HepG2 (cell line): ENCODE results near the gene GMPPA. TPM values are rescaled to one million over a fixed set of nuclear protein-coding genes. Genes with fewer than 3 reads are reported as not detected.

Experiments used
- ATAC-seq: fragments of 200-7000 bp; cut with Tn5 transposase; 3 replicates; pipeline ENCODE4 v1.9.1; 2020; ENCODE audit warnings: mild to moderate bottlenecking, moderate library complexity
- BruUV-seq: library from RNA; stranded (reverse); fragments of 400-500 nt; replicated peaks from 2 replicates; lab custom pipeline; 2021; lab: Mats Ljungman, UMichigan
- CTCF ChIA-PET: fragments of 300-600 bp; formaldehyde crosslinking; extraction: SDS; loops from one replicate; lab custom pipeline; 2021; ENCODE audit warnings: low total read pairs, inconsistent platforms, low intra/inter-chr PET ratio; lab: Yijun Ruan, JAX
- POLR2A ChIA-PET: fragments of 350-600 bp; sonication (Branson Sonifier 250); formaldehyde crosslinking; loops from one replicate; lab custom pipeline; 2020; ENCODE audit warnings: antibody characterized with exemption, inconsistent platforms; lab: Yijun Ruan, JAX
- DNase-seq: peaks from one replicate; pipeline ENCODE4 v3.0.0-alpha.2; 2015; ENCODE audit warnings: low spot score
- FAIRE-seq: peaks from 3 replicates; lab custom pipeline; 2011; peaks lifted over from hg19 to GRCh38; lab: Jason Lieb, UNC
- H2AFZ ChIP-seq: one replicate; pipeline ENCODE4 v1.6.1; 2011; ENCODE audit warnings: low read length, inconsistent platforms
- H3K27ac ChIP-seq: fragments of 300-600 bp; 3 replicates; pipeline ENCODE4 v1.8.0; 2011; ENCODE audit warnings: mixed run types, mild to moderate bottlenecking, mixed read lengths, low read length, inconsistent platforms; ENCODE audit not compliant: insufficient read depth; ENCODE audit errors: extremely low read length
- H3K27me3 ChIP-seq, 2 experiments: fragments of 200-600 bp in 1 of 2; 2 replicates in 1 of 2; 3 replicates in 1 of 2; pipeline versions ENCODE4 v1.6.0 to v1.8.0; 2011; ENCODE audit warnings: low read length in 2 of 2, mild to moderate bottlenecking in 2 of 2, moderate library complexity in 2 of 2, inconsistent platforms in 1 of 2; ENCODE audit not compliant: insufficient read depth in 2 of 2, control insufficient read depth in 1 of 2
- H3K36me3 ChIP-seq, 2 experiments: fragments of 200-600 bp in 1 of 2; replicated peaks in 1 of 2; 2 replicates in 1 of 2; 3 replicates in 1 of 2; pipeline versions ENCODE4 v1.5.1 to v1.8.0; 2011; ENCODE audit warnings: low read length in 2 of 2, inconsistent platforms in 1 of 2; ENCODE audit not compliant: insufficient read depth in 2 of 2, control insufficient read depth in 1 of 2
- H3K4me1 ChIP-seq: 2 replicates; pipeline ENCODE4 v1.5.1; 2012; ENCODE audit warnings: low read length, inconsistent platforms; ENCODE audit not compliant: insufficient read depth
- H3K4me2 ChIP-seq: 2 replicates; pipeline ENCODE4 v1.6.0; 2011; ENCODE audit warnings: low read depth, low read length, inconsistent platforms
- H3K4me3 ChIP-seq, 3 experiments: fragments of 200-600 bp in 1 of 3; sonication (generic), shearing (Covaris generic) in 1 of 3; replicated peaks in 1 of 3; 2 replicates each; pipeline ENCODE4 v1.5.1; 2011 to 2016; ENCODE audit warnings: low read length in 3 of 3, inconsistent platforms in 2 of 3, low read depth in 2 of 3, mild to moderate bottlenecking in 2 of 3, control low read depth in 1 of 3, mixed read lengths in 1 of 3; ENCODE audit not compliant: insufficient read depth in 1 of 3
- H3K79me2 ChIP-seq: one replicate; pipeline ENCODE4 v1.6.1; 2011; ENCODE audit warnings: low read length, inconsistent platforms; ENCODE audit not compliant: insufficient read depth
- H3K9ac ChIP-seq: 2 replicates; pipeline ENCODE4 v1.6.0; 2011; ENCODE audit warnings: mild to moderate bottlenecking, low read depth, low read length, inconsistent platforms; ENCODE audit not compliant: insufficient read depth
- H3K9me3 ChIP-seq: 2 replicates; pipeline ENCODE4 v1.5.1; 2012; ENCODE audit warnings: mild to moderate bottlenecking, low read length
- H4K20me1 ChIP-seq: 2 replicates; pipeline ENCODE4 v1.6.0; 2011; ENCODE audit warnings: inconsistent platforms, mild to moderate bottlenecking, low read length, moderate library complexity; ENCODE audit not compliant: insufficient read depth
- BRF2 ChIP-seq: sonication (generic); formaldehyde crosslinking; IDR thresholded peaks from 2 replicates; pipeline ENCODE4 v1.8.1; 2022; ENCODE audit warnings: mild to moderate bottlenecking, missing genetic modification reagents
- ZNF263 ChIP-seq: sonication (generic); formaldehyde crosslinking; IDR thresholded peaks from 2 replicates; pipeline ENCODE4 v1.4.0; 2020; ENCODE audit warnings: missing genetic modification reagents
- ZNF337 ChIP-seq: sonication (generic); formaldehyde crosslinking; IDR thresholded peaks from 2 replicates; pipeline ENCODE4 v1.5.1; 2020; ENCODE audit warnings: missing genetic modification reagents, low read depth, mild to moderate bottlenecking, borderline replicate concordance
- ZNF430 ChIP-seq: sonication (generic); formaldehyde crosslinking; IDR thresholded peaks from 2 replicates; pipeline ENCODE4 v1.9.0; 2021; ENCODE audit warnings: mild to moderate bottlenecking, missing genetic modification reagents
- WGBS: methylation state at CpG from one replicate; pipeline ENCODE4 v1.1.6; 2017; ENCODE audit warnings: low lambda C conversion rate; 5-methylcytosine and 5-hydroxymethylcytosine counted together
- in situ Hi-C: cut with HindIII; loops from 2 replicates; pipeline ENCODE4 v1.10.0; 2017; ENCODE audit warnings: low pct_unique_long_range_greater_than_20kb; ENCODE audit not compliant: extremely low pct_ligation_motif_present
- intact Hi-C: fragments of 100-400 bp; cut with micrococcal nuclease; formaldehyde crosslinking; loops from one replicate; pipeline ENCODE4 v1.10.0; 2022; ENCODE audit not compliant: unreplicated experiment
- polyA plus RNA-seq, 8 experiments: library from polyadenylated mRNA; depleted of rRNA in 3 of 8; stranded (reverse) in 7 of 8; unstranded in 1 of 8; fragments of >200 nt; fragmentation: Illumina TruSeq in 4 of 8; extraction: Trizol in 4 of 8; gene quantifications; 2 replicates each; pipeline versions ENCODE4 v1.2.1 to v1.2.3, GENCODE V29; 2011 to 2016; ENCODE audit warnings: low read depth in 4 of 8, missing spikeins in 1 of 8, mixed read lengths in 1 of 8; ENCODE audit not compliant: insufficient read depth in 1 of 8
- total RNA-seq, 5 experiments: library from RNA; depleted of rRNA; stranded (reverse); fragments of >200 nt; fragmentation: Illumina TruSeq; extraction: Trizol; gene quantifications; 2 replicates each; pipeline ENCODE4 v1.2.3, GENCODE V29; 2016; ENCODE audit warnings: low read depth in 1 of 5
- TF ChIP-seq, protein P1 (sequence below): sonication (generic); formaldehyde crosslinking; IDR thresholded peaks from 2 replicates; pipeline ENCODE4 v1.4.0; 2020; ENCODE audit warnings: missing genetic modification reagents

The GMPPA gene
- total and polyA plus RNA-seq, 2 of the 13 experiments (the other 11 are each of a cell fraction or from before 2014, with no cell fraction given): 81.1 to 106 TPM

GRCh38 chr2:219476652-219477151 is 22.0 kb upstream of the GMPPA start:
- Histone ChIP-seq H4K20me1 (no peaks in the 10 kb centered on the region; the same call in 1 of the 2 replicates), H3K27me3 (peaks cover 19 to 82% of the 10 kb centered on the region in 2 experiments), H3K9ac (no peak overlapping the region), H3K36me3 (no peaks in the 10 kb centered on the region), H3K4me1 (no peaks in the 10 kb centered on the region), H2AFZ (no peak overlapping the region), H3K79me2 (no peaks in the 10 kb centered on the region), H3K27ac (no peak overlapping the region), H3K9me3 (no peaks in the 10 kb centered on the region), H3K4me3 (no peak overlapping the region), H3K4me2 (no peak overlapping the region)
- intact Hi-C loops (loop anchor here (1.0 to 2.0 kb wide), 2 partner anchors 44 to 54 kb away; no protein-coding TSS in a partner anchor), in situ Hi-C loops (loop anchor here (10.0 kb wide), 1 partner anchor 48 kb away; no protein-coding TSS in a partner anchor)
- ATAC-seq (no peak), DNase-seq (no peak), FAIRE-seq (no peak)
- ChIA-PET CTCF (interaction anchor here (1.3 to 3.8 kb wide), 5 partner anchors 33 to 213 kb away, joined by 3 to 39 read pairs (median 5); no protein-coding TSS in a partner anchor), POLR2A (no interaction called here)
- 24% methylated on average over 14 of the region's 16 CpGs for WGBS
- no TSS peak for BruUV-seq
- TF ChIP-seq ZNF430 (CRISPR knock-in tag) (no peak), ZNF337 (CRISPR knock-in tag) (no peak)
- TF ChIP-seq, protein P1, sequence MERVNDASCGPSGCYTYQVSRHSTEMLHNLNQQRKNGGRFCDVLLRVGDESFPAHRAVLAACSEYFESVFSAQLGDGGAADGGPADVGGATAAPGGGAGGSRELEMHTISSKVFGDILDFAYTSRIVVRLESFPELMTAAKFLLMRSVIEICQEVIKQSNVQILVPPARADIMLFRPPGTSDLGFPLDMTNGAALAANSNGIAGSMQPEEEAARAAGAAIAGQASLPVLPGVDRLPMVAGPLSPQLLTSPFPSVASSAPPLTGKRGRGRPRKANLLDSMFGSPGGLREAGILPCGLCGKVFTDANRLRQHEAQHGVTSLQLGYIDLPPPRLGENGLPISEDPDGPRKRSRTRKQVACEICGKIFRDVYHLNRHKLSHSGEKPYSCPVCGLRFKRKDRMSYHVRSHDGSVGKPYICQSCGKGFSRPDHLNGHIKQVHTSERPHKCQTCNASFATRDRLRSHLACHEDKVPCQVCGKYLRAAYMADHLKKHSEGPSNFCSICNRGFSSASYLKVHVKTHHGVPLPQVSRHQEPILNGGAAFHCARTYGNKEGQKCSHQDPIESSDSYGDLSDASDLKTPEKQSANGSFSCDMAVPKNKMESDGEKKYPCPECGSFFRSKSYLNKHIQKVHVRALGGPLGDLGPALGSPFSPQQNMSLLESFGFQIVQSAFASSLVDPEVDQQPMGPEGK (CRISPR knock-in tag): 0 out of 2 replicates have a peak, but pooled peaks have one; percentile 8

DNA sequence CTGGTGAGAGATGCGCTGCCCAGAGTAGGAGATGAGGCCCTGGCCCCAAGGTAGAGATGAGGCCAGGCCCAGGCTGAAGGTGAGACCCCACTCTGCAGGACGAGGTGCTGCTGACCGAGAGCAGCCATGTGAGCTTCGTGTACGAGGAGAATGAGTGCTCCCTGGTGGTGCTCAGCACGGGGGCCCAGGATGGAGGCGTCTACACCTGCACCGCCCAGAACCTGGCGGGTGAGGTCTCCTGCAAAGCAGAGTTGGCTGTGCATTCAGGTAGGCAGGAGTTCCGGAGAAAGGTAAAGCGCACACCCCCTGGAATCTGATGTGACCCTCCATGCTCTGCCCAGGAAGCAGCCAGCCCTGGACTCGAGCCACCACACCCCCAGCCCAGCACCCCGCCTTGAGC is 21.5 kb upstream of the GMPPA start:
- TF ChIP-seq ZNF263 (CRISPR knock-in tag) (peak; percentile 84), BRF2 (CRISPR knock-in tag) (no peak)
- CTCF ChIA-PET: interaction anchor here (1.6 to 3.8 kb wide), 3 partner anchors 51 to 212 kb away, joined by 3 to 39 read pairs (median 4); no protein-coding TSS in a partner anchor
- intact Hi-C loops (loop anchor here (2.0 kb wide), 1 partner anchor 44 kb away; no protein-coding TSS in a partner anchor), in situ Hi-C loops (loop anchor here (10.0 kb wide), 1 partner anchor 48 kb away; no protein-coding TSS in a partner anchor)
- WGBS: 34% methylated on average over 13 of the region's 13 CpGs
- H3K9me3 ChIP-seq: no peaks in the 10 kb centered on the region
- ATAC-seq: no peak
- POLR2A ChIA-PET: no interaction called here
- no peak for DNase-seq
- no peaks in the 10 kb centered on the region for H3K36me3 ChIP-seq
- no peaks in the 10 kb centered on the region; the same call in 1 of the 2 replicates for H4K20me1 ChIP-seq
- H3K27me3 ChIP-seq: peaks cover 20 to 84% of the 10 kb centered on the region in 2 experiments
- no peak overlapping the region for H3K4me2 ChIP-seq
- no peak overlapping the region for H2AFZ ChIP-seq
- BruUV-seq: no TSS peak
- FAIRE-seq: no peak
- no peak overlapping the region for H3K9ac ChIP-seq
- H3K4me1 ChIP-seq: no peaks in the 10 kb centered on the region
- H3K79me2 ChIP-seq: no peaks in the 10 kb centered on the region
- H3K27ac ChIP-seq: no peak overlapping the region
- no peak overlapping the region for H3K4me3 ChIP-seq
